Panc1 (cell line): ENCODE results near the gene CASP3. TPM values are rescaled to one million over a fixed set of nuclear protein-coding genes. Genes with fewer than 3 reads are reported as not detected.

Experiments used
- ATAC-seq: fragments of 200-7000 bp; cut with Tn5 transposase; 2 replicates; pipeline ENCODE4 v1.9.1; 2020; ENCODE audit warnings: mild to moderate bottlenecking, moderate library complexity
- BruUV-seq: library from RNA; stranded (reverse); fragments of 400-500 nt; replicated peaks from 2 replicates; lab custom pipeline; 2021; lab: Mats Ljungman, UMichigan
- CTCF ChIA-PET: fragments of 300-600 bp; sonication (Branson Sonifier 250); formaldehyde crosslinking; loops from one replicate; lab custom pipeline; 2022; ENCODE audit warnings: antibody characterized with exemption; lab: Charles Lee
- POLR2A ChIA-PET: fragments of 300-600 bp; sonication (Branson Sonifier 250); formaldehyde crosslinking; loops from one replicate; lab custom pipeline; 2022; ENCODE audit warnings: antibody characterized with exemption; lab: Charles Lee
- DNase-seq: peaks from one replicate; pipeline ENCODE4 v3.0.0-alpha.2; 2010; ENCODE audit warnings: low read depth, low spot score
- H3K27ac ChIP-seq: 2 replicates; pipeline ENCODE4 v1.5.1; 2011; ENCODE audit warnings: mild to moderate bottlenecking, low read length, inconsistent platforms
- H3K27me3 ChIP-seq: fragments of 200-500 bp; sonication (Bioruptor generic); 2 replicates; pipeline ENCODE4 v1.6.0; 2014; ENCODE audit warnings: low read length, inconsistent platforms; ENCODE audit not compliant: control insufficient read depth, insufficient read depth
- H3K36me3 ChIP-seq: fragments of 200-500 bp; sonication (Bioruptor generic); 2 replicates; pipeline ENCODE4 v1.5.1; 2014; ENCODE audit warnings: inconsistent platforms, mild to moderate bottlenecking, low read length, moderate library complexity; ENCODE audit not compliant: control insufficient read depth, insufficient read depth
- H3K4me1 ChIP-seq: 2 replicates; pipeline ENCODE4 v1.5.1; 2011; ENCODE audit warnings: inconsistent platforms, mild to moderate bottlenecking, low read length, moderate library complexity; ENCODE audit not compliant: control insufficient read depth, insufficient read depth
- H3K4me3 ChIP-seq, 2 experiments: 2 replicates each; pipeline ENCODE4 v1.5.1; 2011 to 2012; ENCODE audit warnings: low read depth in 2 of 2, low read length in 2 of 2, mild to moderate bottlenecking in 2 of 2, inconsistent platforms in 1 of 2, moderate library complexity in 1 of 2
- H3K9me3 ChIP-seq: fragments of 200-500 bp; sonication (Bioruptor generic); 2 replicates; pipeline ENCODE4 v1.5.1; 2014; ENCODE audit warnings: low read depth, mild to moderate bottlenecking, inconsistent platforms, low read length, moderate library complexity; ENCODE audit not compliant: control insufficient read depth, insufficient read depth
- POLR2AphosphoS5 ChIP-seq: IDR thresholded peaks from 2 replicates; pipeline ENCODE4 v1.6.1; 2012; ENCODE audit warnings: mild to moderate bottlenecking, low read depth, low read length, moderate library complexity
- SIN3A ChIP-seq: IDR thresholded peaks from 2 replicates; pipeline ENCODE4 v1.6.1; 2012; ENCODE audit warnings: low read depth, mild to moderate bottlenecking, low read length, moderate library complexity, borderline replicate concordance; ENCODE audit not compliant: insufficient read depth
- TCF7L2 ChIP-seq: IDR thresholded peaks from 2 replicates; pipeline ENCODE4 v1.6.1; 2011; ENCODE audit warnings: mild to moderate bottlenecking, low read depth, low read length, inconsistent platforms
- in situ Hi-C: cut with HindIII; loops from 2 replicates; pipeline ENCODE4 v1.10.0; 2016; ENCODE audit warnings: low sequenced_read_pairs, low pct_unique_long_range_greater_than_20kb
- intact Hi-C: fragments of 100-400 bp; cut with micrococcal nuclease; formaldehyde crosslinking; loops from one replicate; pipeline ENCODE4 v1.10.0; 2022; ENCODE audit not compliant: unreplicated experiment
- total RNA-seq: library from RNA; stranded (reverse); gene quantifications from one replicate; pipeline ENCODE4 v1.2.1, GENCODE V29; 2021; ENCODE audit not compliant: unreplicated experiment
- TF ChIP-seq, protein P1 (sequence below): fragments of 450-650 bp; IDR thresholded peaks from 2 replicates; pipeline ENCODE4 v1.5.1; 2017; ENCODE audit warnings: mild to moderate bottlenecking
- TF ChIP-seq, protein P2 (sequence below), 2 experiments: IDR thresholded peaks; 2 replicates each; pipeline ENCODE4 v1.6.1; 2011 to 2012; ENCODE audit warnings: low read depth in 2 of 2, control low read depth in 1 of 2, low read length in 1 of 2, mild to moderate bottlenecking in 1 of 2, moderate library complexity in 1 of 2; ENCODE audit not compliant: insufficient read depth in 1 of 2

The CASP3 gene
- total RNA-seq, 1 experiment from 2014 or later = 24.3 TPM

- BruUV-seq = no TSS peak
- no peaks in the 10 kb centered on the region for H3K27me3 ChIP-seq
- no peaks in the 10 kb centered on the region for H3K9me3 ChIP-seq
- ATAC-seq (no peak), DNase-seq (no peak)
- H3K27ac ChIP-seq = no peak overlapping the region
- no peak overlapping the region for H3K4me3 ChIP-seq
- intact Hi-C loops (no loop called here), in situ Hi-C loops (no loop called here)
- POLR2A ChIA-PET = no interaction called here
- CTCF ChIA-PET = no interaction called here
- peaks cover 4% of the 10 kb centered on the region; the same call in 1 of the 2 replicates for H3K36me3 ChIP-seq
- no peaks in the 10 kb centered on the region for H3K4me1 ChIP-seq
- no peak for TF ChIP-seq TCF7L2
- TF ChIP-seq SIN3A = no peak
- TF ChIP-seq, protein P1, sequence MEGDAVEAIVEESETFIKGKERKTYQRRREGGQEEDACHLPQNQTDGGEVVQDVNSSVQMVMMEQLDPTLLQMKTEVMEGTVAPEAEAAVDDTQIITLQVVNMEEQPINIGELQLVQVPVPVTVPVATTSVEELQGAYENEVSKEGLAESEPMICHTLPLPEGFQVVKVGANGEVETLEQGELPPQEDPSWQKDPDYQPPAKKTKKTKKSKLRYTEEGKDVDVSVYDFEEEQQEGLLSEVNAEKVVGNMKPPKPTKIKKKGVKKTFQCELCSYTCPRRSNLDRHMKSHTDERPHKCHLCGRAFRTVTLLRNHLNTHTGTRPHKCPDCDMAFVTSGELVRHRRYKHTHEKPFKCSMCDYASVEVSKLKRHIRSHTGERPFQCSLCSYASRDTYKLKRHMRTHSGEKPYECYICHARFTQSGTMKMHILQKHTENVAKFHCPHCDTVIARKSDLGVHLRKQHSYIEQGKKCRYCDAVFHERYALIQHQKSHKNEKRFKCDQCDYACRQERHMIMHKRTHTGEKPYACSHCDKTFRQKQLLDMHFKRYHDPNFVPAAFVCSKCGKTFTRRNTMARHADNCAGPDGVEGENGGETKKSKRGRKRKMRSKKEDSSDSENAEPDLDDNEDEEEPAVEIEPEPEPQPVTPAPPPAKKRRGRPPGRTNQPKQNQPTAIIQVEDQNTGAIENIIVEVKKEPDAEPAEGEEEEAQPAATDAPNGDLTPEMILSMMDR = no peak
- TF ChIP-seq POLR2AphosphoS5 = no peak
- TF ChIP-seq, protein P2, sequence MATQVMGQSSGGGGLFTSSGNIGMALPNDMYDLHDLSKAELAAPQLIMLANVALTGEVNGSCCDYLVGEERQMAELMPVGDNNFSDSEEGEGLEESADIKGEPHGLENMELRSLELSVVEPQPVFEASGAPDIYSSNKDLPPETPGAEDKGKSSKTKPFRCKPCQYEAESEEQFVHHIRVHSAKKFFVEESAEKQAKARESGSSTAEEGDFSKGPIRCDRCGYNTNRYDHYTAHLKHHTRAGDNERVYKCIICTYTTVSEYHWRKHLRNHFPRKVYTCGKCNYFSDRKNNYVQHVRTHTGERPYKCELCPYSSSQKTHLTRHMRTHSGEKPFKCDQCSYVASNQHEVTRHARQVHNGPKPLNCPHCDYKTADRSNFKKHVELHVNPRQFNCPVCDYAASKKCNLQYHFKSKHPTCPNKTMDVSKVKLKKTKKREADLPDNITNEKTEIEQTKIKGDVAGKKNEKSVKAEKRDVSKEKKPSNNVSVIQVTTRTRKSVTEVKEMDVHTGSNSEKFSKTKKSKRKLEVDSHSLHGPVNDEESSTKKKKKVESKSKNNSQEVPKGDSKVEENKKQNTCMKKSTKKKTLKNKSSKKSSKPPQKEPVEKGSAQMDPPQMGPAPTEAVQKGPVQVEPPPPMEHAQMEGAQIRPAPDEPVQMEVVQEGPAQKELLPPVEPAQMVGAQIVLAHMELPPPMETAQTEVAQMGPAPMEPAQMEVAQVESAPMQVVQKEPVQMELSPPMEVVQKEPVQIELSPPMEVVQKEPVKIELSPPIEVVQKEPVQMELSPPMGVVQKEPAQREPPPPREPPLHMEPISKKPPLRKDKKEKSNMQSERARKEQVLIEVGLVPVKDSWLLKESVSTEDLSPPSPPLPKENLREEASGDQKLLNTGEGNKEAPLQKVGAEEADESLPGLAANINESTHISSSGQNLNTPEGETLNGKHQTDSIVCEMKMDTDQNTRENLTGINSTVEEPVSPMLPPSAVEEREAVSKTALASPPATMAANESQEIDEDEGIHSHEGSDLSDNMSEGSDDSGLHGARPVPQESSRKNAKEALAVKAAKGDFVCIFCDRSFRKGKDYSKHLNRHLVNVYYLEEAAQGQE (IDR thresholded peaks at IDR 0.05; ENCODE audit: insufficient read depth in 1 of 2, low read depth in 2 of 2, low read length in 1 of 2) = no peak
These were observed 7.9 kb upstream of the CASP3 start for GRCh38 chr4:184657144-184657543.

DNA sequence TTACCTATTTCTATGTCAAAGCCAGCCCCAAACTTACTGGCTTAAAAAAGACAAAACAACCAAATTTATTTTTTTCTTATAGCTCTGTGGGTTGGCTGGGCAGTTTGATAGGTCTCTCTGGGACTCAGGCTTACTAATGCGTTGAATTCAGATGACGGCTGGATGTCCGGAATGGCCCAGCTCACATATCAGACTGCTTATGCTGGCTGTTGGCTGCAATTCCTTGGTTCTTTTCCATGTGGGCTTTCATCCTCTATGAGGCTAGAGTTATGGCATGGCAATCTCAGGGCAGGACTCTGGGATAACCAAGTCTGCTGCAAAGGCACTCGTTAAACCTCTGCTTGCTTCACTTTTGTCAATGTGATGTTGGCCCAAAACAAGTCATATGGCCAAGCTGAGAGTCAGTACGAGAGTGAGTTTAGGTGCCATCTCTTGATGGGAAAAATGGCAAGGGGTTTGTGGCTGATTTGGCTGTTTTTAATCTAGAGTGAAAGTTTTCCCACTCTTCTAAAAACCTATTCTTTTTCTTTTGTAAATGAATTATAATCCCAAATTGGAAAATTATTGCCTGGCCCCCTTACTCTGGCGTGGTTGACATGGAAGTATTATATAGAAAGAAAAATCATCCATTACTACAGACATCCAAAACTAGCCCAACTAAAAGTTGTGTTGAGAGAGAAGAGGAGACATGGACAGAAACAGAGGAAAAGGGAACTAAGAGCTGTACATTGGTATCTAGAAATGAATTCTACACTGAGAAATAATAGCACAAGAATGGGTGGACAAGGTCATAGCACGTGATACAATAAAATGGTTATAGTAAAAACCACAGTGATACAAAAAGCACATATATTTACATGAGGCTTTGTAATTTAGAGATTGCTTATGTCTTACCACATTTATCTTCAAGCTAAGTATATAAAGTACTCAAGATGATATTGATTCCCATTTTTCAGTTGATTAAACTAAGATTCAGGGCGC lies 6.9 kb upstream of the CASP3 start:
- no peak for DNase-seq
- ATAC-seq = no peak
- H3K4me1 ChIP-seq = no peaks in the 10 kb centered on the region
- TF ChIP-seq SIN3A (no peak), TCF7L2 (no peak), POLR2AphosphoS5 (no peak)
- TF ChIP-seq, protein P1 = no peak
- TF ChIP-seq, protein P2 (IDR thresholded peaks at IDR 0.05; ENCODE audit: insufficient read depth in 1 of 2, low read depth in 2 of 2, low read length in 1 of 2) = no peak
- in situ Hi-C loops (no loop called here), intact Hi-C loops (no loop called here)
- H3K9me3 ChIP-seq = no peaks in the 10 kb centered on the region
- H3K36me3 ChIP-seq = peaks cover 4% of the 10 kb centered on the region; the same call in 1 of the 2 replicates
- H3K4me3 ChIP-seq = no peak overlapping the region
- CTCF ChIA-PET = no interaction called here
- no peak overlapping the region for H3K27ac ChIP-seq
- no TSS peak for BruUV-seq
- H3K27me3 ChIP-seq = no peaks in the 10 kb centered on the region
- POLR2A ChIA-PET = no interaction called here
